Mucosa of stomach (tissue), 1 donor: ENCODE data around the gene CEP164.

Source experiments
- H3K27me3 ChIP-seq: one replicate; pipeline ENCODE4 v1.7.0; 2013; ENCODE audit warnings: mild to moderate bottlenecking, low read length; ENCODE audit not compliant: control insufficient read depth, insufficient read depth
- H3K36me3 ChIP-seq: one replicate; pipeline ENCODE4 v1.7.0; 2013; ENCODE audit warnings: low read length; ENCODE audit not compliant: control insufficient read depth, insufficient read depth
- H3K4me1 ChIP-seq: one replicate; pipeline ENCODE4 v1.7.0; 2013; ENCODE audit warnings: mild to moderate bottlenecking, low read length; ENCODE audit not compliant: control insufficient read depth, insufficient read depth
- H3K4me3 ChIP-seq: one replicate; pipeline ENCODE4 v1.7.0; 2013; ENCODE audit warnings: low read length
- H3K9ac ChIP-seq: one replicate; pipeline ENCODE4 v1.7.0; 2013; ENCODE audit warnings: mild to moderate bottlenecking, low read length, moderate library complexity
- H3K9me3 ChIP-seq: one replicate; pipeline ENCODE4 v1.7.0; 2013; ENCODE audit warnings: mild to moderate bottlenecking, low read length, moderate library complexity; ENCODE audit not compliant: control insufficient read depth
- donor health status: Pancreatic carcinoma.

CEP164 gene

DNA sequence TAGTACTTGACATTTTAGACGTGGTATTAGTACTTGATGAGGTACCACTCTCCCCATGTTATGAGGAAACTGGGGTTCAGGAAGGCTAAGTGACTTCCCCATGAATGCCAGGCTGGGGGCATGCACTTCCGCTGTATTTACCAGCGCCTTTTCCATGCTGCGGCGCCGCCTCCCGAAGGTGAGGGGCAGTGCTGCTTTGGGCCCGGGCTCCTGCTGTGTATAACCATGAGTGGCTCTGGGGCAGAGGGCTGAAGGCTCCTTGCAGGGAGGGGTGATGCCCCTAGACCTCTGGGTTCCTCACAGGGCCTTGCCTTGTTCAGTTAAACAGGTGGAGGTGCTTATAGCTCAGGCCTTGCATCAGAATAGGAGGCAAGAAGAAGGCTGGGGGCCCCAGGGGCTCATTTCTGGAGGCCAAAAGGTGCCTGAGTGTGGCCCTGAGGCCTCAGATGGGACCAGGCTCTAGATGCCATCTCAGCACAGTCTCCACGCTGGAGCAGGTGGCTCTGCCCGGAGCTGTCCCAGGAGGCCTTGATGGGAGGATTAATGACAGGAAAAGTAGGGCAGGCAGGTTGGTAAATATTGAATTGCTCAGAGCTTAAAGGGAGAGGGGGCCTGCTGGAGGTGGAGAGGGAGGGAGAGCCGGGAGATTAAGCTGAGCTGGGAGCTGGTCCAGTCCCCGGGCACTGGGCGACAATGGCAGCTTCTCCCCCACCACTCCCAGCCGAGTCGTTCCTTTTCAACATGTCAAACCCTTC, 129.6 kb downstream of the CEP164 start:
- no peak overlapping the region for H3K4me3 ChIP-seq
- no peaks in the 10 kb centered on the region for H3K4me1 ChIP-seq
- H3K9me3 ChIP-seq = no peaks in the 10 kb centered on the region
- H3K27me3 ChIP-seq = no peaks in the 10 kb centered on the region
- no peak overlapping the region for H3K9ac ChIP-seq
- no peaks in the 10 kb centered on the region for H3K36me3 ChIP-seq

- no peak overlapping the region for H3K9ac ChIP-seq
- H3K4me1 ChIP-seq = no peaks in the 10 kb centered on the region
- H3K36me3 ChIP-seq = no peaks in the 10 kb centered on the region
- H3K27me3 ChIP-seq = no peaks in the 10 kb centered on the region
- no peaks in the 10 kb centered on the region for H3K9me3 ChIP-seq
- no peak overlapping the region for H3K4me3 ChIP-seq
Observed at GRCh38 chr11:117457835-117458234, 130.2 kb downstream of the CEP164 start.

DNA sequence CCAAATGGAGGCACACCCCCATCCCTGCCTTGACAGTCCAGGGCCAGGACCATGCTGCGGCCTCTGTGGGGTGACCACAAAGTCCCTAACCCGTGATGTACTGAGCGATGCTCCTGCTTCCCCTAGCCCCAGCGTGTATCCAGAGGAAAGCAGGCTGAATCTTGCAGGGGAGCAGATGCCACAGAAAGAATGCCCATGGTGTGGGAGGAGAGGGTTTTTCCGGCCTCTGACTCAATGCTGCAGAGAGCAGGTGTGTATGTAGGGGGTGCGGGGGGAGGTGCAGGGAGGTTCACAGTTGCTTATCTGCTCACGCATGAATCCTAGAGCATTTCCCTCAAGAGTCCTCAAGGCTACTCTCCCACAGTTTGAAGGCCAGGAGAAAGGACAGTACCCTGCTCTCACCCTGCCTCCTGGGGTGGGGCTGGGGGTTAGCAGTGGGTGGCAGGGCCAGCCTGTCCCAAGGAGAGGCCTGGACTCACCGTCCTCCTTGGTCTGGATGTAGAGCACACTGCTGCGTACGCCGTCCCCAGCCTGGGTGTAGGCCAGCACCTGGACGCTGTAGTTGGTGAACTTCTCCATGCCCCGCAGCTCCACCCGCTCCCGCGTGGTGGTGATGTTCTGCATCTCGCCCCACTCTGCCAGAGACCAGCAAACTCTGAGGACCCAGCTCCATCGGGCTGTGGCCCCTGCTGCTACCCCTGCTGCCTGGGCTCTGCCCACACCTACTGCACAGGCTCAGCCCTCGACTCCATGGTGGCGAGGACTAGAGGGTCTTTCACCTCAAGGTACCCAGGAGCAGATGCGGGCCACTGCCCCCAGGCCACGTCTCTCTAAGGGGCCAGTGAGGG, 130.8 kb downstream of the CEP164 start:
- Histone ChIP-seq H3K36me3 (no peaks in the 10 kb centered on the region), H3K27me3 (no peaks in the 10 kb centered on the region), H3K4me1 (no peaks in the 10 kb centered on the region), H3K9ac (no peak overlapping the region), H3K4me3 (no peak overlapping the region), H3K9me3 (no peaks in the 10 kb centered on the region)

- no peaks in the 10 kb centered on the region for H3K36me3 ChIP-seq
- no peaks in the 10 kb centered on the region for H3K27me3 ChIP-seq
- no peaks in the 10 kb centered on the region for H3K9me3 ChIP-seq
- H3K4me1 ChIP-seq = no peaks in the 10 kb centered on the region
- no peak overlapping the region for H3K4me3 ChIP-seq
- H3K9ac ChIP-seq = no peak overlapping the region
Observed at GRCh38 chr11:117459123-117459978, 131.7 kb downstream of the CEP164 start.

GRCh38 chr11:117459979-117460300, 132.3 kb downstream of the CEP164 start:
- Histone ChIP-seq H3K9me3 (no peaks in the 10 kb centered on the region), H3K36me3 (no peaks in the 10 kb centered on the region), H3K4me1 (no peaks in the 10 kb centered on the region), H3K4me3 (no peak overlapping the region), H3K27me3 (no peaks in the 10 kb centered on the region), H3K9ac (no peak overlapping the region)

GRCh38 chr11:117461396-117462182, 133.9 kb downstream of the CEP164 start:
- Histone ChIP-seq H3K4me1 (no peaks in the 10 kb centered on the region), H3K27me3 (no peaks in the 10 kb centered on the region), H3K9ac (no peak overlapping the region), H3K36me3 (no peaks in the 10 kb centered on the region), H3K4me3 (no peak overlapping the region), H3K9me3 (no peaks in the 10 kb centered on the region)

DNA sequence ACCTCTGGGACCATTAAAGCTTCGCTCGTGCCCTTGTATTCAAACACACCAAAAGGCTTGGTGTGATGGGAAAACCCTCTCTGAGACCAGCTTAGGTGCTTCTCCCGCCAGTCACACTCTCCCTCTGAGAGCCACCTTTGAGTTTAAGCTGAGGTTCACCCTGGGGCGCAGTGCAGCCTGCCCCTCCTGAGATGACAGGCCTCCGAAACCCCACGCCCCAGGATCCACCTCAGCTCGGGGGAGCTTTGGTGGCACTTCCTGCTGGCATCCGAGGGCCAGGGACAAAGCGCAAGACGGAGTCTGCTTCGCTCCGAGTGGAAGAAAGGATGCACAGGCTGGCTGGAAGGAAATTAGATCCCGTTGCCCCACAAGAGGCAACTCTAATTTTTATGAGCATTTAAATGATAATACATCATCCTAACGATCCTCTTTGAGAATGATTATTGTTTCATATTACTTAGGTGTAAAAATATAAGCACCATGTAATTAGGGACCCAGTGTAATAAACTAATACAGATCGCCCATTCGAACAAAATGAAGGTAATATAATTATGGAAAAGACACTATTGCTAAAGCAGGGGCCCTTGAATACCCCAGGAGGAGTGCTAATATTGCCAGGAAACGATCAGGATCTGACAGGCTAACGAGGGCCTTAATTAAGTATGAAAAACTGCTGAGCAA, 134.7 kb downstream of the CEP164 start:
- H3K4me1 ChIP-seq = no peaks in the 10 kb centered on the region
- H3K36me3 ChIP-seq = no peaks in the 10 kb centered on the region
- H3K9me3 ChIP-seq = no peaks in the 10 kb centered on the region
- no peaks in the 10 kb centered on the region for H3K27me3 ChIP-seq
- H3K4me3 ChIP-seq = no peak overlapping the region
- no peak overlapping the region for H3K9ac ChIP-seq

DNA sequence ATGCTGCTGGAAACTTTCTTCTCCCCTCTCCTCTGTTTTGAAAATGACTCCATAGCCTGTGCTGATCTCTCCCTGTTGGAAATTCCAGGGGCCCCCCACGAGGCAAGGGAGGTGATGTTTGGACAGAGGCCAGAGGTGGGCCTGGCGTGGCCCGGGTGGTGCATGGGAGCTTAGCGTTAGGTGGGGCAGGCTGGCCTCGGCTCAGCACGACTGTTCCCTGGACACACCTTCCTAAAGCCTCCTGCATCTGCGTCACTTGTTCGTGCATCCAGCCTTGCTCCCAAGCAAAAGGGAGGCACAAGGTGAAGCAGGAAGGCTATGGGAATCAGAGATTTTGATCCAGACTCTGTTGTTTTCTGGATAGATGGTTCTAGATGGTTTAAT, 135.2 kb downstream of the CEP164 start:
- H3K4me3 ChIP-seq = no peak overlapping the region
- H3K36me3 ChIP-seq = no peaks in the 10 kb centered on the region
- H3K27me3 ChIP-seq = no peaks in the 10 kb centered on the region
- H3K9me3 ChIP-seq = no peaks in the 10 kb centered on the region
- H3K9ac ChIP-seq = no peak overlapping the region
- H3K4me1 ChIP-seq = no peaks in the 10 kb centered on the region
